ENCODE measurements around the gene RNF138. TPM values are rescaled to one million over a fixed set of nuclear protein-coding genes. Genes with fewer than 3 reads are reported as not detected.
"Not testable (repeated sequence)": the region's sequence is repeated elsewhere in the genome, so short reads cannot be mapped to it uniquely, and the experiment has no call there.

Gene RNF138
- total and polyA plus RNA-seq, 2 of the 13 experiments (the other 11 are each of a cell fraction or from before 2014, with no cell fraction given): 14.6 to 33.6 TPM

DNA sequence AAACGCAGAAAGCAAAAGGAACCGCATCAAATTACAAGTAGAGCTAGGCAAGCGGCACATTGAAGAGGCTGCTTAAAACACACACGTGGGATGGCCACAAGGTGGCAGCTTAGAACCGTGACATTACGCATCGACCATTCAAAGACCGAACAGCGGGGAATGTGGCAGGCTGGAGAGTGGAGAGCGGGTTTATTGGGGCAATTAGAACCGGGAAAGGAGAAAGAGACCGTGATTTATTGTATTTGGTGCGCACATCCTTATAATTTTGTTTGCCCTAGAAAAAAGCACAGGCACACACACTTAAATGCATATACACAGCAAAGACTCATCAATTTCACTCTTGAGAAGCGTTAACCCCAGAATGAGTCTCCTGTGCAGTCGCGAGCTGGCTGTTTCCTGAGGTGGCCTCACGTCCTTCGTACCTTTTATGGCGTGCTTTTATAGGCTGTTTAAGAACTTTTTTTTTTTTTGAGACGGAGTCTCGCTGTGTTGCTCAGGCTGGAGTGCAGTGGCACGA, 66.5 kb downstream of the RNF138 start (continued):
- no peak; the same call in 1 of the 2 replicates for TF ChIP-seq ZNF788 (CRISPR knock-in tag; IDR thresholded peaks at IDR 0.05; ENCODE audit: borderline replicate concordance)
- no peak for TF ChIP-seq ETV5 (CRISPR knock-in tag; IDR thresholded peaks at IDR 0.05; ENCODE audit: borderline replicate concordance)
- no peak for TF ChIP-seq NBN (conservative IDR thresholded peaks at IDR 0.05)
- TF ChIP-seq, protein P1, sequence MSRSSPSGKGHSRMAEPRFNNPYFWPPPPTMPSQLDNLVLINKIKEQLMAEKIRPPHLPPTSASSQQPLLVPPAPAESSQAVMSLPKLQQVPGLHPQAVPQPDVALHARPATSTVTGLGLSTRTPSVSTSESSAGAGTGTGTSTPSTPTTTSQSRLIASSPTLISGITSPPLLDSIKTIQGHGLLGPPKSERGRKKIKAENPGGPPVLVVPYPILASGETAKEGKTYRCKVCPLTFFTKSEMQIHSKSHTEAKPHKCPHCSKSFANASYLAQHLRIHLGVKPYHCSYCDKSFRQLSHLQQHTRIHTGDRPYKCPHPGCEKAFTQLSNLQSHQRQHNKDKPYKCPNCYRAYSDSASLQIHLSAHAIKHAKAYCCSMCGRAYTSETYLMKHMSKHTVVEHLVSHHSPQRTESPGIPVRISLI (CRISPR knock-in tag; IDR thresholded peaks at IDR 0.05; ENCODE audit: borderline replicate concordance): no peak
- TF ChIP-seq CENPX (CRISPR knock-in tag; IDR thresholded peaks at IDR 0.05): no peak
- TF ChIP-seq, protein P2, sequence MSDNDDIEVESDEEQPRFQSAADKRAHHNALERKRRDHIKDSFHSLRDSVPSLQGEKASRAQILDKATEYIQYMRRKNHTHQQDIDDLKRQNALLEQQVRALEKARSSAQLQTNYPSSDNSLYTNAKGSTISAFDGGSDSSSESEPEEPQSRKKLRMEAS (IDR thresholded peaks at IDR 0.05): no peak
- TF ChIP-seq ZNF569 (CRISPR knock-in tag; IDR thresholded peaks at IDR 0.05; ENCODE audit: borderline replicate concordance): no peak
- no peak for TF ChIP-seq LCORL (IDR thresholded peaks at IDR 0.05)
- no peak for TF ChIP-seq LCORL (CRISPR knock-in tag; IDR thresholded peaks at IDR 0.05)
- TF ChIP-seq, protein P3, sequence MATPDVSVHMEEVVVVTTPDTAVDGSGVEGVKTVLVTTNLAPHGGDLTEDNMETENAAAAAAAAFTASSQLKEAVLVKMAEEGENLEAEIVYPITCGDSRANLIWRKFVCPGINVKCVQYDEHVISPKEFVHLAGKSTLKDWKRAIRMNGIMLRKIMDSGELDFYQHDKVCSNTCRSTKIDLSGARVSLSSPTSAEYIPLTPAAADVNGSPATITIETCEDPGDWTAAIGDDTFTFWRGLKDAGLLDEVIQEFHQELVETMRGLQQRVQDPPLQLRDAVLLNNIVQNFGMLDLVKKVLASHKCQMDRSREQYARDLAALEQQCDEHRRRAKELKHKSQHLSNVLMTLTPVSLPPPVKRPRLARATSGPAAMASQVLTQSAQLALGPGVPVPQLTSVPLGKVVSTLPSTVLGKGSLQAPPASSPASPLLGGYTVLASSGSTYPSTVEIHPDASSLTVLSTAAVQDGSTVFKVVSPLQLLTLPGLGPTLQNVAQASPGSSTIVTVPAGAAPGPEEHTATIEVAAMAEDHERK (CRISPR knock-in tag; IDR thresholded peaks at IDR 0.05; ENCODE audit: low read depth): no peak

DNA sequence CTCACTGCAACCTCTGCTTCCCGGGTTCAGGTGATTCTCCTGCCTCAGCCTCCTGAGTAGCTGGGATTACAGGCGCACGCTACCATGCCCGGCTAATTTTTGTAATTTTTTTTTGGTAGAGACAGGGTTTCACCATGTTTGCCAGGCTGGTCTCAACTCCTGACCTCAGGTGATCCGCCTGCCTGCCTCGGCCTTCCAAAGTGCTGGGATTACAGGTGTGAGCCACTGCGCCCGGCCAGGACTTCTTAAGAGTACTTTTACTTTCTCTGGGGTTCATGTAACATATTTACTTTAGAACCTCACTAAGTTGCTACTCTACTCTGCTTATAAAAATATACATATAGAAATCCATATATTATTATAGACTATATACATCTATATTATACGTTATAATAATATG, 67.0 kb downstream of the RNF138 start:
- DNase-seq (ENCODE audit: low spot score); H3K9ac ChIP-seq (ENCODE audit: insufficient read depth, low read depth, low read length); H3K79me2 ChIP-seq (ENCODE audit: insufficient read depth, low read length); H3K4me1 ChIP-seq (ENCODE audit: insufficient read depth, low read length); H4K20me1 ChIP-seq (ENCODE audit: insufficient read depth, low read length); H3K27ac ChIP-seq (ENCODE audit: extremely low read length, insufficient read depth, low read length); H3K27me3 ChIP-seq (ENCODE audit: control insufficient read depth in 1 of 2, insufficient read depth in 2 of 2, low read length in 2 of 2); BruUV-seq (replicated peaks); H3K36me3 ChIP-seq (replicated peaks in 1 of 2; ENCODE audit: control insufficient read depth in 1 of 2, insufficient read depth in 2 of 2, low read length in 2 of 2); FAIRE-seq; H3K9me3 ChIP-seq (ENCODE audit: low read length): not testable (repeated sequence)
- in situ Hi-C loops (cut with HindIII; ENCODE audit: extremely low pct_ligation_motif_present, low pct_unique_long_range_greater_than_20kb): loop anchor here (10.0 kb wide), 1 partner anchor 106 kb away; no protein-coding TSS in a partner anchor
- POLR2A ChIA-PET: interaction anchor here (1.2 kb wide), 1 partner anchor 113 kb away, joined by 3 read pairs; no protein-coding TSS in a partner anchor
- peak overlapping the region in 2 of 3 experiments; percentile 40 to 57; a peak in 3 of 6 replicates for H3K4me3 ChIP-seq (replicated peaks in 1 of 3; ENCODE audit: insufficient read depth in 1 of 3, low read depth in 2 of 3, low read length in 3 of 3)
- peak; percentile 35 for ATAC-seq
- peak overlapping the region; percentile 95 for H3K4me2 ChIP-seq (ENCODE audit: low read depth, low read length)
- H2AFZ ChIP-seq (ENCODE audit: low read length): peak overlapping the region; percentile 52
- intact Hi-C loops (cut with micrococcal nuclease; ENCODE audit: unreplicated experiment): loop anchor here (1.0 to 5.0 kb wide), 6 partner anchors 81 to 391 kb away; partner anchors contain the start of gene GAREM1
- 29% methylated on average over 9 of the region's 9 CpGs for WGBS (ENCODE audit: low lambda C conversion rate)
- CTCF ChIA-PET (ENCODE audit: low intra/inter-chr PET ratio, low total read pairs): interaction anchor here (1.2 to 3.8 kb wide), 2 partner anchors 131 to 392 kb away, joined by 5 to 84 read pairs; no protein-coding TSS in a partner anchor
